SK-N-SH (cell line): Measurements from ENCODE around the gene BBS9.

Experiments used
- CHD2 ChIP-seq: fragments of 150-350 bp; IDR thresholded peaks from 2 replicates; pipeline ENCODE4 v1.6.1; 2018; ENCODE audit warnings: low read length; ENCODE audit not compliant: partially characterized antibody
- CTCF ChIP-seq: fragments of 200-600 bp; sonication (generic); IDR thresholded peaks from 2 replicates; pipeline ENCODE4 v1.6.1; 2017; ENCODE audit warnings: antibody characterized with exemption, mild to moderate bottlenecking, moderate library complexity
- EP300 ChIP-seq, 2 experiments: IDR thresholded peaks; 2 replicates each; pipeline versions ENCODE4 v1.4.0 to v1.6.1; 2012; ENCODE audit warnings: borderline replicate concordance in 1 of 2, low read depth in 1 of 2, low read length in 1 of 2
- EZH2phosphoT487 ChIP-seq: fragments of 200-600 bp; sonication (generic); IDR thresholded peaks from 2 replicates; pipeline ENCODE4 v1.6.1; 2017; ENCODE audit warnings: low read depth, mixed run types, mild to moderate bottlenecking, antibody characterized with exemption, moderate library complexity, borderline replicate concordance
- FOXM1 ChIP-seq: IDR thresholded peaks from 2 replicates; pipeline ENCODE4 v1.4.0; 2012; ENCODE audit warnings: low read depth, mild to moderate bottlenecking
- MAX ChIP-seq: IDR thresholded peaks from 2 replicates; pipeline ENCODE4 v1.4.0; 2012; ENCODE audit warnings: low read depth
- MXI1 ChIP-seq: IDR thresholded peaks from 2 replicates; pipeline ENCODE4 v1.6.1; 2012; ENCODE audit warnings: mild to moderate bottlenecking, low read depth, low read length, improper control_type of control experiment
- POLR2AphosphoS5 ChIP-seq: IDR thresholded peaks from 2 replicates; pipeline ENCODE4 v1.6.1; 2012; ENCODE audit warnings: low read depth, low read length
- REST ChIP-seq: IDR thresholded peaks from 2 replicates; pipeline ENCODE4 v1.6.1; 2012; ENCODE audit warnings: mild to moderate bottlenecking, low read depth, low read length, moderate library complexity
- SIN3A ChIP-seq: IDR thresholded peaks from 2 replicates; pipeline ENCODE4 v1.6.1; 2012; ENCODE audit warnings: low read depth, mild to moderate bottlenecking, low read length, moderate library complexity, borderline replicate concordance
- TCF12 ChIP-seq: IDR thresholded peaks from 2 replicates; pipeline ENCODE4 v1.4.0; 2012
- USF2 ChIP-seq: fragments of 150-350 bp; IDR thresholded peaks from 2 replicates; pipeline ENCODE4 v1.6.1; 2017; ENCODE audit warnings: antibody characterized with exemption, low read length, low read depth, borderline replicate concordance

- no peak for TF ChIP-seq EZH2phosphoT487
- no peak for TF ChIP-seq USF2
- no peak for TF ChIP-seq MAX
- TF ChIP-seq CTCF, result no peak
- no peak for TF ChIP-seq MXI1
- TF ChIP-seq TCF12, result no peak
- TF ChIP-seq POLR2AphosphoS5, result no peak
- no peak for TF ChIP-seq CHD2
- TF ChIP-seq FOXM1, result no peak
- TF ChIP-seq EP300 (IDR thresholded peaks at IDR 0.05; ENCODE audit: borderline replicate concordance in 1 of 2, low read depth in 1 of 2, low read length in 1 of 2), result no peak
- TF ChIP-seq SIN3A, result no peak
- TF ChIP-seq REST, result no peak
Observed at GRCh38 chr7:33261585-33261984, 132.2 kb downstream of the BBS9 start.
